GM18870 (cell line): ENCODE results near the gene ADSS1.

ENCODE experiments used
- ATAC-seq: cut with Tn5 transposase; IDR thresholded peaks from one replicate; pipeline ENCODE4 v1.9.1; 2021; ENCODE audit warnings: moderate library complexity; ENCODE audit not compliant: unreplicated experiment

Gene ADSS1

DNA sequence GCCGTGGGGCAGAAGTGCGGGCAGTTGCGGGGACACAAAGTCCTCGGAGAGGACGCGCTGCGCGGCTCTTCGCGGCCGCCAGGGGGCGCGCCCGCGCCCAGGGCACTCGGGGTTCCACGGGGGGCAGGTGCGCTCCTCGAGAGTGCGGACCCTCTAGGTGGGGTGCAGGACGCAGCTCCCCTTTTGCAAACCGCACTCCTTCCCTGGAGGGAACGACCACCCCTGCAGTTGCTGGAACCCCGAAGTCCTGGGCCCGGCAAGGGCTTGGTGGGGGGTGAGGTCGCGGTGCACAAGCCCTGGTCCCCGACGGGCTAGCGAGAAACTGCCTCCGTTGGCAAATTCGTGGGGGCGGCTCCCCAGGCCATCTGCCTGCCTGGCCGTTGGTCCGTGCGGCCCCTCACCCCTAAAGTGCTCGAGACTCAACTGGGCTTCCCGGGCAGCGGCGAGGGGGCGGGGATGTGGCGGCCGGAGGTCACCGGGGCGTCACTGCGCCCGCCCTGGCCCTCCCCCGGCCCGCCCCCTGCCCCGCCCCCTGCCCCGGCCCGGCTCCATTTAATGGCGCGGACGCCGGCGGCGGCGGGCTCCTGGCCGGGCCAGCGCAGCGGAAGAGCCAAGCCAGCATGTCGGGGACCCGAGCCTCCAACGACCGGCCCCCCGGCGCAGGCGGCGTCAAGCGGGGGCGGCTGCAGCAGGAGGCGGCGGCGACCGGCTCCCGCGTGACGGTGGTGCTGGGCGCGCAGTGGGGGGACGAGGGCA is at the start of gene ADSS1:
TSS of gene ADSS1 (plus strand) at position 579 of the 756 bp plus-strand sequence. CDS start at position 621, 42 bp downstream.
- no peak for ATAC-seq

- no peak for ATAC-seq
Measured at GRCh38 chr14:104675447-104675846, 48.6 kb upstream of the ADSS1 start.

DNA sequence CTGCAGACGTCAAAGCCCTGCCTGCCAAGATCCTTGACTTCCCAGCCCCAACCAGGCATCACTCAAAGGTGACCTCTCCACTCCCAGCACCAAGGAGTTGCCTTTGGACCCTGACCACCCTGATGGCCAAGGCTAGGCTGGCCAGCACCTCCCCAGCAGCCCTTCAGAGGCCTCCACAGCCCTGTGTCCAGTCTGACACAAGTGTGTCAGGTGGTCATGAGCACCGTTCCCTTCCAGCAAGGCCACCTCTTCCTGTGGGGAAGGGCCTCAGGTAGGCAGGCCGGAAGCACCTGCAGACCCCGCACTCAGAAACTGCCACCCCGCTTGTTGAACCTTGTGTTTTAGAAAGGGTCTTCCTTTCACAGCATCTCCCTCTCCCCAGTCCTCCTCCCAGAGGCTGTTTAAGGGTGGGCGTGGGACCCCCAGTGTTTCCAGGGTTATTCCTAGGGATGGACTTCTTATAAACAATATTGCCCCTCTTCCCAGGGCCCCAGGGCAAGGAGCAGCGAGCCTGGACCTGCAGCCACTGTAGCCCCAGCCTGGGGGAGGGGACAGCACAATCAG is 47.8 kb upstream of the ADSS1 start:
- no peak for ATAC-seq

DNA sequence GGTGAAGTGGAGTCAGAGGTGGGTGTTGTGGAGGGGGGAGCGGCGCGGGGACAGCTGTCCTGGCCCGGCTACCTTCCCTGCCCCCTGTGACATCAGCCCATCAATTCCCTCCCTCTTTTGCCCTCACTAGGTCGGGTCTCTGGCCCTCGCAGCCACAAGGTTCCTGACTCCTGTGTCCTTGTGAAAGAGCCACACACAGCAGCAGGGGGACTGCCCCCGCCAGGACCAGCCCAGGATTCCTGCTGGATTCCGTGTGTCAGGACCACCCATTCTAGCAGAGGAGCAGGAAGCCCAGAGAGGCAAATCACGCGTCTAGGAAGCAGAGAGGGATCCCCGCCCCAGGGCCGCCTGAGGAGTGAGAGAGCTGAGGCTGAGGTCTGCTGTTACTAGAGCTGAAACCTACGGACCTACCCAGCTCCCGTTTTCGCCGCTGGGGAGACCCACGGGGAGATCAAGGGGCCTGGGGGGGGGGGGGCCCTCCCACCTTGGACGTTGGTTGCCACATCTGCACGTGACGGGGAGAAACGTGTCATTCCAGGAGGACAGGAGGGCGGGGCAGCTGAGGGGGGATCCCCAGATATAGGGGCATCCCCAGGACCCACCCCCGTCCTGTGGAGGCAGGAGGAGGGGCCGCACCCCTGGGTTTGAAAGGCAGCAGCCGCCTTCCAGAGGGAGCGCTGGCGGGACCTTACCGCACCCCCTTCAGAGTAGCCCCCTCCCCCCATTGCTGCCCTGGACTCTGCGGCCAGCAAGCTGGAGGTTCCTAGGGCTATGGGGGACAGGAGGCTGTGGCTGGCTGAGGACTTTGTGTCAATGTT is 47.1 kb upstream of the ADSS1 start:
- no peak for ATAC-seq

GRCh38 chr14:104677512-104678332 is 46.3 kb upstream of the ADSS1 start:
- no peak for ATAC-seq

- ATAC-seq: no peak
Measured at GRCh38 chr14:104678346-104678745, 45.7 kb upstream of the ADSS1 start.

- no peak for ATAC-seq
Measured at GRCh38 chr14:104678901-104679705, 44.9 kb upstream of the ADSS1 start.

- ATAC-seq: no peak
Measured at GRCh38 chr14:104680056-104680805, 43.8 kb upstream of the ADSS1 start.

GRCh38 chr14:104680806-104681688 is 43.0 kb upstream of the ADSS1 start:
- ATAC-seq: no peak

DNA sequence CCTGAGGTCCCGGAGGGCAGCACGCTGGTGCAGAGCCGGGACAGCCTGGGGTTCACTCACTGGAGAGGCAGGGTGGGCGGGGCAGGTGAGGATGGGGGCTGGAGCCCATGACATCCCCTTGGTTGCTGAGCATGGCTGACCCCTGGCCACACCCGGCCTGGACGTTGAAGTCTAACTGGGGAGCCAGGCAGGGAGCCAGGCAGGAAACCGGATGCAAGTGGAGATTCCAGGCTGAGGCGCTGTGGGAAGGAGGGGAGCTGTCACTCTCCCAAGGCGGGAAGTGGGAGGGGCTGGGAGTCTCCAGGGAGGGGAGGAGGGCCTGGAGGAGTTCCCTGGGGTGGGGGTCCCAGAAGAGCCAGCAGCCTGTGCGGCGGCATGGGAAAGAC is 42.3 kb upstream of the ADSS1 start:
- ATAC-seq: no peak

GRCh38 chr14:104682107-104682593 is 41.9 kb upstream of the ADSS1 start:
- ATAC-seq: no peak

GRCh38 chr14:104683653-104684448 is 40.2 kb upstream of the ADSS1 start:
- ATAC-seq: no peak

- ATAC-seq: no peak
Measured at GRCh38 chr14:104684449-104684821, 39.6 kb upstream of the ADSS1 start.

- ATAC-seq: no peak
Measured at GRCh38 chr14:104685216-104685997, 38.6 kb upstream of the ADSS1 start.

- no peak for ATAC-seq
Measured at GRCh38 chr14:104685998-104686610, 37.9 kb upstream of the ADSS1 start.
